Neural cell (in vitro differentiated cells): ENCODE measurements around the gene FAM228B. TPM values are rescaled to one million over a fixed set of nuclear protein-coding genes. Genes with fewer than 3 reads are reported as not detected.

Experiments
- H2AFZ ChIP-seq: fragments of 200-600, 300-800 bp; sonication (generic), shearing (Covaris generic); 2 replicates; pipeline ENCODE4 v1.6.0; 2014; ENCODE audit warnings: low read depth, mild to moderate bottlenecking, antibody characterized with exemption, low read length, moderate library complexity
- H3F3A ChIP-seq: fragments of 200-600 bp; shearing (Covaris generic); 2 replicates; pipeline ENCODE4 v1.6.1; 2016; ENCODE audit warnings: mild to moderate bottlenecking, moderate library complexity, mixed read lengths, antibody characterized with exemption, low read length; ENCODE audit not compliant: insufficient read depth, poor library complexity, severe bottlenecking
- H3K27ac ChIP-seq: fragments of 200-600, 300-800 bp; sonication (generic), shearing (Covaris generic); 2 replicates; pipeline ENCODE4 v1.5.1; 2014; ENCODE audit warnings: mild to moderate bottlenecking, low read length, moderate library complexity
- H3K27me3 ChIP-seq: fragments of 300-800, 200-600 bp; sonication (generic), shearing (Covaris generic); 2 replicates; pipeline ENCODE4 v1.6.0; 2014; ENCODE audit warnings: mild to moderate bottlenecking, low read depth, low read length, moderate library complexity; ENCODE audit not compliant: insufficient read depth
- H3K36me3 ChIP-seq: fragments of 300-800, 200-600 bp; sonication (generic), shearing (Covaris generic); 2 replicates; pipeline ENCODE4 v1.5.1; 2014; ENCODE audit warnings: mild to moderate bottlenecking, antibody characterized with exemption, low read length, moderate library complexity; ENCODE audit not compliant: insufficient read depth
- H3K4me2 ChIP-seq: fragments of 300-800, 200-600 bp; sonication (generic), shearing (Covaris generic); 2 replicates; pipeline ENCODE4 v1.6.0; 2014; ENCODE audit warnings: mild to moderate bottlenecking, low read length
- H3K4me3 ChIP-seq: fragments of 300-800, 200-600 bp; sonication (generic), shearing (Covaris generic); 2 replicates; pipeline ENCODE4 v1.5.1; 2014; ENCODE audit warnings: mild to moderate bottlenecking, low read length, moderate library complexity
- H3K79me2 ChIP-seq: fragments of 200-600 bp; shearing (Covaris generic); replicated peaks from 2 replicates; pipeline ENCODE4 v1.6.0; 2014; ENCODE audit warnings: mild to moderate bottlenecking, low read length, moderate library complexity; ENCODE audit not compliant: insufficient read depth
- H3K9ac ChIP-seq: fragments of 300-800, 200-600 bp; sonication (generic), shearing (Covaris generic); 2 replicates; pipeline ENCODE4 v1.6.1; 2016; ENCODE audit warnings: mild to moderate bottlenecking, low read length, mixed read lengths
- H3K9me2 ChIP-seq: fragments of 200-600 bp; shearing (Covaris generic); 2 replicates; pipeline ENCODE4 v1.6.1; 2016; ENCODE audit warnings: mild to moderate bottlenecking, low read length, mixed read lengths; ENCODE audit not compliant: insufficient read depth
- H3K9me3 ChIP-seq: fragments of 200-600, 300-800 bp; sonication (generic), shearing (Covaris generic); 2 replicates; pipeline ENCODE4 v1.6.1; 2016; ENCODE audit warnings: mild to moderate bottlenecking, mixed run types, low read length, moderate library complexity, mixed read lengths
- H4K20me1 ChIP-seq: fragments of 200-600 bp; shearing (Covaris generic); 2 replicates; pipeline ENCODE4 v1.6.1; 2016; ENCODE audit warnings: mild to moderate bottlenecking, mixed run types; ENCODE audit not compliant: insufficient read depth
- CTCF ChIP-seq: fragments of 450-650 bp; IDR thresholded peaks from 2 replicates; pipeline ENCODE4 v1.5.1; 2014; ENCODE audit warnings: antibody characterized with exemption, mild to moderate bottlenecking, moderate library complexity; ENCODE audit not compliant: poor library complexity, severe bottlenecking
- EP300 ChIP-seq: fragments of 450-650 bp; conservative IDR thresholded peaks from 2 replicates; pipeline ENCODE4 v1.6.1; 2014; ENCODE audit warnings: antibody characterized with exemption, mild to moderate bottlenecking, moderate library complexity; ENCODE audit not compliant: poor library complexity, severe bottlenecking
- EZH2 ChIP-seq: fragments of 200-600, 300-800 bp; shearing (Covaris generic), sonication (generic); IDR thresholded peaks from 2 replicates; pipeline ENCODE4 v1.6.1; 2014; ENCODE audit warnings: antibody characterized with exemption, low read length, borderline replicate concordance, mild to moderate bottlenecking; ENCODE audit not compliant: insufficient read depth, poor library complexity, severe bottlenecking
- MXI1 ChIP-seq: fragments of 450-650 bp; conservative IDR thresholded peaks from 2 replicates; pipeline ENCODE4 v1.6.1; 2014; ENCODE audit warnings: antibody characterized with exemption, mild to moderate bottlenecking; ENCODE audit not compliant: poor library complexity, severe bottlenecking
- POLR2AphosphoS5 ChIP-seq: IDR thresholded peaks from 2 replicates; pipeline ENCODE4 v1.6.1; 2012
- RAD21 ChIP-seq: fragments of 450-650 bp; conservative IDR thresholded peaks from 2 replicates; pipeline ENCODE4 v1.6.1; 2014; ENCODE audit warnings: antibody characterized with exemption, mild to moderate bottlenecking, moderate library complexity
- REST ChIP-seq: IDR thresholded peaks from 2 replicates; pipeline ENCODE4 v1.6.1; 2012; ENCODE audit warnings: borderline replicate concordance
- SMC3 ChIP-seq: fragments of 450-650 bp; conservative IDR thresholded peaks from 2 replicates; pipeline ENCODE4 v1.6.1; 2014; ENCODE audit warnings: antibody characterized with exemption, mild to moderate bottlenecking, moderate library complexity; ENCODE audit not compliant: poor library complexity
- TAF1 ChIP-seq: IDR thresholded peaks from 2 replicates; pipeline ENCODE4 v1.6.1; 2012; ENCODE audit warnings: low read depth
- polyA plus RNA-seq: library from polyadenylated mRNA; depleted of rRNA; stranded (reverse); fragments of >200 nt; gene quantifications from 2 replicates; pipeline ENCODE4 v1.2.3, GENCODE V29; 2014

The FAM228B gene
- polyA plus RNA-seq, 1 donor from 2014 or later, result 22.0 TPM

GRCh38 chr2:24175631-24176187 lies 52.4 kb downstream of the FAM228B start:
- Histone ChIP-seq H3K79me2 (no peaks in the 10 kb centered on the region), H2AFZ (no peak overlapping the region), H3K36me3 (no peaks in the 10 kb centered on the region), H3K4me2 (no peak overlapping the region), H3K27me3 (no peaks in the 10 kb centered on the region), H3K27ac (no peak overlapping the region), H3F3A (no peaks in the 10 kb centered on the region), H3K9me2 (no peaks in the 10 kb centered on the region), H3K9ac (no peak overlapping the region), H3K9me3 (peaks cover 3% of the 10 kb centered on the region), H3K4me3 (no peak overlapping the region), H4K20me1 (no peaks in the 10 kb centered on the region)
- TF ChIP-seq EP300, result no peak
- no peak for TF ChIP-seq SMC3
- TF ChIP-seq EZH2, result no peak
- TF ChIP-seq MXI1, result no peak

- no peak overlapping the region for H3K4me3 ChIP-seq
- no peaks in the 10 kb centered on the region for H3K9me2 ChIP-seq
- H3K9ac ChIP-seq, result no peak overlapping the region
- no peak for TF ChIP-seq CTCF
- no peak for TF ChIP-seq EP300
- TF ChIP-seq REST, result no peak
- TF ChIP-seq SMC3, result no peak
- no peak for TF ChIP-seq RAD21
- no peak for TF ChIP-seq POLR2AphosphoS5
- no peak for TF ChIP-seq EZH2
- TF ChIP-seq TAF1, result no peak
- TF ChIP-seq MXI1, result no peak
- H2AFZ ChIP-seq, result no peak overlapping the region
- H3K79me2 ChIP-seq, result no peaks in the 10 kb centered on the region
- no peak overlapping the region for H3K27ac ChIP-seq
- peaks cover 3% of the 10 kb centered on the region for H3K9me3 ChIP-seq
- no peak overlapping the region for H3K4me2 ChIP-seq
- no peaks in the 10 kb centered on the region for H3K27me3 ChIP-seq
- H4K20me1 ChIP-seq, result no peaks in the 10 kb centered on the region
- no peaks in the 10 kb centered on the region for H3F3A ChIP-seq
- no peaks in the 10 kb centered on the region for H3K36me3 ChIP-seq
Measured at GRCh38 chr2:24176326-24176725, 53.1 kb downstream of the FAM228B start.
